Liver (tissue), 9 donors: ENCODE results near the gene CDCP2. TPM values are rescaled to one million over a fixed set of nuclear protein-coding genes. Genes with fewer than 3 reads are reported as not detected.

Source experiments
- DNase-seq: peaks from one replicate; pipeline ENCODE4 v3.0.0-alpha.2; 2017; ENCODE audit warnings: low spot score
- H3K27ac ChIP-seq, 2 donors: one replicate each; pipeline ENCODE4 v1.7.0; 2013; ENCODE audit warnings: inconsistent platforms in 2 of 2, low read length in 2 of 2, control low read depth in 1 of 2, low read depth in 1 of 2, mild to moderate bottlenecking in 1 of 2
- H3K27me3 ChIP-seq, 4 donors: one replicate each; pipeline versions ENCODE4 v1.6.1 to v1.7.0; 2013; ENCODE audit warnings: low read length in 3 of 4, inconsistent platforms in 1 of 4, mild to moderate bottlenecking in 1 of 4, moderate library complexity in 1 of 4; ENCODE audit not compliant: control insufficient read depth in 4 of 4, insufficient read depth in 4 of 4
- H3K36me3 ChIP-seq, 4 donors: one replicate each; pipeline versions ENCODE4 v1.6.1 to v1.7.0; 2013; ENCODE audit warnings: low read length in 3 of 4, mild to moderate bottlenecking in 3 of 4, low read depth in 1 of 4, moderate library complexity in 1 of 4; ENCODE audit not compliant: control insufficient read depth in 4 of 4, insufficient read depth in 3 of 4
- H3K4me1 ChIP-seq, 4 donors: one replicate each; pipeline versions ENCODE4 v1.6.1 to v1.7.0; 2013; ENCODE audit warnings: low read length in 3 of 4, mild to moderate bottlenecking in 3 of 4, moderate library complexity in 1 of 4; ENCODE audit not compliant: control insufficient read depth in 4 of 4, insufficient read depth in 4 of 4
- H3K4me3 ChIP-seq, 3 donors: one replicate each; pipeline versions ENCODE4 v1.6.1 to v1.7.0; 2013; ENCODE audit warnings: low read length in 3 of 3, control low read depth in 1 of 3, low read depth in 1 of 3, mild to moderate bottlenecking in 1 of 3
- H3K9ac ChIP-seq, 2 donors: one replicate each; pipeline ENCODE4 v1.7.0; 2013; ENCODE audit warnings: low read length in 2 of 2, mild to moderate bottlenecking in 2 of 2, moderate library complexity in 2 of 2, control low read depth in 1 of 2, low read depth in 1 of 2
- H3K9me3 ChIP-seq, 4 donors: one replicate each; pipeline versions ENCODE4 v1.6.1 to v1.7.0; 2013; ENCODE audit warnings: low read length in 3 of 4; ENCODE audit not compliant: control insufficient read depth in 4 of 4
- EGR1 ChIP-seq, 2 donors: IDR thresholded peaks; 2 replicates each; pipeline ENCODE4 v1.6.1; 2016 to 2018; ENCODE audit warnings: antibody characterized with exemption in 2 of 2, low read depth in 2 of 2
- FOXA1 ChIP-seq: IDR thresholded peaks from 2 replicates; pipeline ENCODE4 v1.6.1; 2016; ENCODE audit warnings: antibody characterized with exemption
- FOXA2 ChIP-seq: IDR thresholded peaks from 2 replicates; pipeline ENCODE4 v1.6.1; 2016; ENCODE audit warnings: antibody characterized with exemption
- GABPA ChIP-seq, 2 donors: IDR thresholded peaks in 1 of 2; conservative IDR thresholded peaks in 1 of 2; 2 replicates each; pipeline ENCODE4 v1.6.1; 2016; ENCODE audit warnings: antibody characterized with exemption in 2 of 2, mild to moderate bottlenecking in 1 of 2, moderate library complexity in 1 of 2
- HNF4A ChIP-seq, 2 donors: conservative IDR thresholded peaks; 2 replicates each; pipeline ENCODE4 v1.6.1; 2016; ENCODE audit warnings: antibody characterized with exemption in 2 of 2, mild to moderate bottlenecking in 2 of 2
- HNF4G ChIP-seq: IDR thresholded peaks from 2 replicates; pipeline ENCODE4 v1.6.1; 2016; ENCODE audit warnings: antibody characterized with exemption
- JUND ChIP-seq, 2 donors: IDR thresholded peaks; 2 replicates each; pipeline ENCODE4 v1.6.1; 2016; ENCODE audit warnings: antibody characterized with exemption in 2 of 2
- NR2F2 ChIP-seq: IDR thresholded peaks from 2 replicates; pipeline ENCODE4 v1.6.1; 2016; ENCODE audit warnings: antibody characterized with exemption
- RAD21 ChIP-seq, 2 donors: IDR thresholded peaks; 2 replicates each; pipeline ENCODE4 v1.6.1; 2016; ENCODE audit warnings: antibody characterized with exemption in 2 of 2, mild to moderate bottlenecking in 2 of 2
- RXRA ChIP-seq, 2 donors: IDR thresholded peaks; 2 replicates each; pipeline ENCODE4 v1.6.1; 2017 to 2018; ENCODE audit warnings: antibody characterized with exemption in 2 of 2, mild to moderate bottlenecking in 1 of 2
- SP1 ChIP-seq: IDR thresholded peaks from 2 replicates; pipeline ENCODE4 v1.6.1; 2018; ENCODE audit warnings: antibody characterized with exemption, mild to moderate bottlenecking
- TAF1 ChIP-seq: conservative IDR thresholded peaks from 2 replicates; pipeline ENCODE4 v1.6.1; 2016; ENCODE audit warnings: antibody characterized with exemption, mild to moderate bottlenecking
- YY1 ChIP-seq: IDR thresholded peaks from 2 replicates; pipeline ENCODE4 v1.6.1; 2016; ENCODE audit warnings: antibody characterized with exemption, mild to moderate bottlenecking
- WGBS: extraction: QIAGEN DNeasy Blood & Tissue Kit; methylation state at CpG from one replicate; pipeline ENCODE4 v1.1.7; 2013; 5-methylcytosine and 5-hydroxymethylcytosine counted together
- polyA plus RNA-seq, 2 donors: library from polyadenylated mRNA; stranded (reverse) in 1 of 2; unstranded in 1 of 2; fragments of 200-250 nt in 1 of 2; fragments of >200 nt in 1 of 2; fragmentation: Nextera tagmentation in 1 of 2; extraction: Ambion mirVana in 1 of 2; gene quantifications; one replicate each; pipeline versions ENCODE4 v1.2.1 to v1.2.3, GENCODE V29; 2013 to 2015
- total RNA-seq, 2 donors: library from RNA; depleted of rRNA; stranded (reverse); fragments of >200 nt; gene quantifications; one replicate each; pipeline ENCODE4 v1.2.3, GENCODE V29; 2014
- TF ChIP-seq, protein P1 (sequence below): IDR thresholded peaks from 2 replicates; pipeline ENCODE4 v1.6.1; 2016; ENCODE audit warnings: antibody characterized with exemption
- TF ChIP-seq, protein P2 (sequence below): fragments of 150-350 bp; IDR thresholded peaks from 2 replicates; pipeline ENCODE4 v1.5.1; 2017; ENCODE audit warnings: improper control_type of control experiment, low read depth, low read length; ENCODE audit not compliant: missing input control
- TF ChIP-seq, protein P3 (sequence below): IDR thresholded peaks from 2 replicates; pipeline ENCODE4 v1.6.1; 2016; ENCODE audit warnings: antibody characterized with exemption, mild to moderate bottlenecking
- TF ChIP-seq, protein P4 (sequence below): IDR thresholded peaks from 2 replicates; pipeline ENCODE4 v1.6.1; 2016; ENCODE audit warnings: antibody characterized with exemption
- donor health status: healthy.
- donor health status: healthy.
- donor health status: healthy.
- donor health status: healthy.
- donor health status: healthy.

The CDCP2 gene
- total and polyA plus RNA-seq, 4 donors: under 0.01 TPM; not detected in 3

DNA sequence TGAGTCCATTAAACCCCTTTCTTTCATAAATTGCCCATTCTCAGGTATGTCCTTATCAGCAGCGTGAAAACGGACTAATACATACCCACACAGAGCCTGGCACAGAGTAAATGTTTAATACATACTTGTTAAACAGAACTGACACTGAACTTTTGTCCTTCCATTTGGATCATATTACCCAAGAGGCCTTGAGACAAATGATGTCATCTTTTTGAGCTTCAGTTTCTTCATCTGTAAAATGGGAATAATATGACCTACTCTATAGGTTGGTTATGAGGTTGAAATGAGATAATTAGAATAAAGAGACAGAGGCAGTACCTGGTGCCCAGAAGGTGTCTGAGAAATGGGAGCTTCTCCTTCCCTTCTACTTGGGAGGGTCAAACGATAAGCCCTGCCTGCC is 33.3 kb upstream of the CDCP2 start:
- TF ChIP-seq TAF1: no peak
- Histone ChIP-seq H3K4me3 (no peak overlapping the region), H3K9ac (no peak overlapping the region), H3K4me1 (no peaks in the 10 kb centered on the region), H3K27ac (no peak overlapping the region), H3K9me3 (no peaks in the 10 kb centered on the region), H3K27me3 (no peaks in the 10 kb centered on the region), H3K36me3 (peaks cover 1 to 26% (median 9%) of the 10 kb centered on the region in 4 donors)
- WGBS: 95% methylated on average over 3 of the region's 3 CpGs
- DNase-seq: no peak

DNA sequence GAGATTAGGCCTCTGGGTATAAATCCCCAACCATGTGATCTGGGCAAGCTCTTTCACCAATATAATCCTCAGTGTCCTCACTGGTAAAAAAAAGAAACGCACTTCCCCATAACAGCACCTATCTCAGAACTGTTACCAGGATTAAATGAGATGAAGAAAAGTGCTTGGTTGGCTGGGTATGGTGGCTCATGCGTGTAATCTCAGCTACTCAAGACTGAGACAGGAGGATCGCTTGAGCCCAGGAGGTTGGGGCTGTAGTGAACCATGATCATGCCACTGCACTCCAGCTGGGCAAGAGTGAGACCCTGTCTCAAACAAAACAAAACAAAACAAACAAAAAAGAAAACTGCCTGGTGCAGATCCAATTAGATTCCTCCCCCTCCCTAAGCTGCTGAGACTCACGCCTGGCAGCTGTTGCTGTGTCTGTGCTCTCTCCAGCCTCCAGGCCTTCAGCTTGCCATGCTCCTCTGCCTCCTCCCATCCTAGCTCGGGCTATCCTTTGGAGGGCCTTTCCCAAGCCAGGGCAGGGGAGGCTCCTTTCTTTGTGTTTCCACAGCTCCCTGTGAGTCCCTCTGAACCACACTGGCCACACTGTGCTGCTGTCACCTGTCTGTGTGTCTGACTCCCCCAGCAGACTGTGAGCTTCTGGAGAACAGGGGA is 28.0 kb upstream of the CDCP2 start:
- H3K9me3 ChIP-seq: no peaks in the 10 kb centered on the region
- 94% methylated on average over 5 of the region's 5 CpGs for WGBS
- no peak overlapping the region for H3K9ac ChIP-seq
- DNase-seq: no peak
- H3K4me1 ChIP-seq: no peaks in the 10 kb centered on the region
- H3K36me3 ChIP-seq: peaks cover 0 to 2% (median under 1%) of the 10 kb centered on the region in 4 donors
- no peaks in the 10 kb centered on the region for H3K27me3 ChIP-seq
- no peak overlapping the region for H3K4me3 ChIP-seq
- H3K27ac ChIP-seq: no peak overlapping the region
- TF ChIP-seq, protein P1, sequence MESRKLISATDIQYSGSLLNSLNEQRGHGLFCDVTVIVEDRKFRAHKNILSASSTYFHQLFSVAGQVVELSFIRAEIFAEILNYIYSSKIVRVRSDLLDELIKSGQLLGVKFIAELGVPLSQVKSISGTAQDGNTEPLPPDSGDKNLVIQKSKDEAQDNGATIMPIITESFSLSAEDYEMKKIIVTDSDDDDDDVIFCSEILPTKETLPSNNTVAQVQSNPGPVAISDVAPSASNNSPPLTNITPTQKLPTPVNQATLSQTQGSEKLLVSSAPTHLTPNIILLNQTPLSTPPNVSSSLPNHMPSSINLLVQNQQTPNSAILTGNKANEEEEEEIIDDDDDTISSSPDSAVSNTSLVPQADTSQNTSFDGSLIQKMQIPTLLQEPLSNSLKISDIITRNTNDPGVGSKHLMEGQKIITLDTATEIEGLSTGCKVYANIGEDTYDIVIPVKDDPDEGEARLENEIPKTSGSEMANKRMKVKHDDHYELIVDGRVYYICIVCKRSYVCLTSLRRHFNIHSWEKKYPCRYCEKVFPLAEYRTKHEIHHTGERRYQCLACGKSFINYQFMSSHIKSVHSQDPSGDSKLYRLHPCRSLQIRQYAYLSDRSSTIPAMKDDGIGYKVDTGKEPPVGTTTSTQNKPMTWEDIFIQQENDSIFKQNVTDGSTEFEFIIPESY: no peak
- TF ChIP-seq, protein P2, sequence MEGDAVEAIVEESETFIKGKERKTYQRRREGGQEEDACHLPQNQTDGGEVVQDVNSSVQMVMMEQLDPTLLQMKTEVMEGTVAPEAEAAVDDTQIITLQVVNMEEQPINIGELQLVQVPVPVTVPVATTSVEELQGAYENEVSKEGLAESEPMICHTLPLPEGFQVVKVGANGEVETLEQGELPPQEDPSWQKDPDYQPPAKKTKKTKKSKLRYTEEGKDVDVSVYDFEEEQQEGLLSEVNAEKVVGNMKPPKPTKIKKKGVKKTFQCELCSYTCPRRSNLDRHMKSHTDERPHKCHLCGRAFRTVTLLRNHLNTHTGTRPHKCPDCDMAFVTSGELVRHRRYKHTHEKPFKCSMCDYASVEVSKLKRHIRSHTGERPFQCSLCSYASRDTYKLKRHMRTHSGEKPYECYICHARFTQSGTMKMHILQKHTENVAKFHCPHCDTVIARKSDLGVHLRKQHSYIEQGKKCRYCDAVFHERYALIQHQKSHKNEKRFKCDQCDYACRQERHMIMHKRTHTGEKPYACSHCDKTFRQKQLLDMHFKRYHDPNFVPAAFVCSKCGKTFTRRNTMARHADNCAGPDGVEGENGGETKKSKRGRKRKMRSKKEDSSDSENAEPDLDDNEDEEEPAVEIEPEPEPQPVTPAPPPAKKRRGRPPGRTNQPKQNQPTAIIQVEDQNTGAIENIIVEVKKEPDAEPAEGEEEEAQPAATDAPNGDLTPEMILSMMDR: no peak
- no peak for TF ChIP-seq YY1
- TF ChIP-seq GABPA (IDR thresholded peaks at IDR 0.05 in 1 of 2, conservative IDR thresholded peaks at IDR 0.05 in 1 of 2): no peak
- TF ChIP-seq SP1: no peak
- TF ChIP-seq FOXA1: no peak
- no peak for TF ChIP-seq HNF4A (conservative IDR thresholded peaks at IDR 0.05)
- TF ChIP-seq RAD21 (IDR thresholded peaks at IDR 0.05): no peak
- TF ChIP-seq FOXA2: no peak
- TF ChIP-seq, protein P3, sequence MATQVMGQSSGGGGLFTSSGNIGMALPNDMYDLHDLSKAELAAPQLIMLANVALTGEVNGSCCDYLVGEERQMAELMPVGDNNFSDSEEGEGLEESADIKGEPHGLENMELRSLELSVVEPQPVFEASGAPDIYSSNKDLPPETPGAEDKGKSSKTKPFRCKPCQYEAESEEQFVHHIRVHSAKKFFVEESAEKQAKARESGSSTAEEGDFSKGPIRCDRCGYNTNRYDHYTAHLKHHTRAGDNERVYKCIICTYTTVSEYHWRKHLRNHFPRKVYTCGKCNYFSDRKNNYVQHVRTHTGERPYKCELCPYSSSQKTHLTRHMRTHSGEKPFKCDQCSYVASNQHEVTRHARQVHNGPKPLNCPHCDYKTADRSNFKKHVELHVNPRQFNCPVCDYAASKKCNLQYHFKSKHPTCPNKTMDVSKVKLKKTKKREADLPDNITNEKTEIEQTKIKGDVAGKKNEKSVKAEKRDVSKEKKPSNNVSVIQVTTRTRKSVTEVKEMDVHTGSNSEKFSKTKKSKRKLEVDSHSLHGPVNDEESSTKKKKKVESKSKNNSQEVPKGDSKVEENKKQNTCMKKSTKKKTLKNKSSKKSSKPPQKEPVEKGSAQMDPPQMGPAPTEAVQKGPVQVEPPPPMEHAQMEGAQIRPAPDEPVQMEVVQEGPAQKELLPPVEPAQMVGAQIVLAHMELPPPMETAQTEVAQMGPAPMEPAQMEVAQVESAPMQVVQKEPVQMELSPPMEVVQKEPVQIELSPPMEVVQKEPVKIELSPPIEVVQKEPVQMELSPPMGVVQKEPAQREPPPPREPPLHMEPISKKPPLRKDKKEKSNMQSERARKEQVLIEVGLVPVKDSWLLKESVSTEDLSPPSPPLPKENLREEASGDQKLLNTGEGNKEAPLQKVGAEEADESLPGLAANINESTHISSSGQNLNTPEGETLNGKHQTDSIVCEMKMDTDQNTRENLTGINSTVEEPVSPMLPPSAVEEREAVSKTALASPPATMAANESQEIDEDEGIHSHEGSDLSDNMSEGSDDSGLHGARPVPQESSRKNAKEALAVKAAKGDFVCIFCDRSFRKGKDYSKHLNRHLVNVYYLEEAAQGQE: no peak
- TF ChIP-seq NR2F2: no peak
- no peak for TF ChIP-seq JUND (IDR thresholded peaks at IDR 0.05)
- TF ChIP-seq, protein P4, sequence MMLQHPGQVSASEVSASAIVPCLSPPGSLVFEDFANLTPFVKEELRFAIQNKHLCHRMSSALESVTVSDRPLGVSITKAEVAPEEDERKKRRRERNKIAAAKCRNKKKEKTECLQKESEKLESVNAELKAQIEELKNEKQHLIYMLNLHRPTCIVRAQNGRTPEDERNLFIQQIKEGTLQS: no peak
- TF ChIP-seq RXRA (IDR thresholded peaks at IDR 0.05): no peak
- TF ChIP-seq EGR1 (IDR thresholded peaks at IDR 0.05; ENCODE audit: low read depth in 2 of 2): no peak
- no peak for TF ChIP-seq HNF4G
